Endodermal cell (in vitro differentiated cells): ENCODE results near the gene PRRT4. TPM values are rescaled to one million over a fixed set of nuclear protein-coding genes. Genes with fewer than 3 reads are reported as not detected.

Experiments
- DNase-seq: peaks from one replicate; pipeline ENCODE4 v3.0.0-alpha.2; 2017
- H3K27ac ChIP-seq: 2 replicates; pipeline ENCODE4 v1.5.1; 2013; ENCODE audit warnings: mild to moderate bottlenecking, low read depth, low read length, moderate library complexity
- H3K27me3 ChIP-seq: 2 replicates; pipeline ENCODE4 v1.6.1; 2013; ENCODE audit warnings: mild to moderate bottlenecking, low read length, moderate library complexity; ENCODE audit not compliant: insufficient read depth, control insufficient read depth, poor library complexity, severe bottlenecking
- H3K36me3 ChIP-seq: 2 replicates; pipeline ENCODE4 v1.7.0; 2013; ENCODE audit warnings: mild to moderate bottlenecking, low read length, moderate library complexity; ENCODE audit not compliant: control insufficient read depth, insufficient read depth
- H3K4me1 ChIP-seq: one replicate; pipeline ENCODE4 v1.7.0; 2013; ENCODE audit warnings: low read length; ENCODE audit not compliant: control insufficient read depth, insufficient read depth
- H3K4me3 ChIP-seq: 2 replicates; pipeline ENCODE4 v1.5.1; 2013; ENCODE audit warnings: mild to moderate bottlenecking, low read length, moderate library complexity
- H3K9ac ChIP-seq: 2 replicates; pipeline ENCODE4 v1.6.1; 2013; ENCODE audit warnings: mild to moderate bottlenecking, low read length, moderate library complexity; ENCODE audit not compliant: poor library complexity, severe bottlenecking; ENCODE audit errors: extremely low read depth
- H3K9me3 ChIP-seq: 2 replicates; pipeline ENCODE4 v1.6.1; 2013; ENCODE audit warnings: mild to moderate bottlenecking, low read length, moderate library complexity; ENCODE audit not compliant: control insufficient read depth
- H3K27ac Mint-ChIP-seq: 2 replicates; pipeline ENCODE4 v1.8.0; 2020; ENCODE audit warnings: mixed read lengths
- H3K27me3 Mint-ChIP-seq: 2 replicates; pipeline ENCODE4 v1.8.0; 2021; ENCODE audit warnings: mild to moderate bottlenecking, mixed read lengths; ENCODE audit not compliant: insufficient read depth
- H3K36me3 Mint-ChIP-seq: 2 replicates; pipeline ENCODE4 v1.8.0; 2020; ENCODE audit warnings: low read depth, mixed read lengths
- H3K4me1 Mint-ChIP-seq: 2 replicates; pipeline ENCODE4 v1.8.0; 2020; ENCODE audit warnings: mixed read lengths
- H3K4me3 Mint-ChIP-seq: 2 replicates; pipeline ENCODE4 v1.8.0; 2020; ENCODE audit warnings: mild to moderate bottlenecking, moderate library complexity, mixed read lengths
- H3K9me3 Mint-ChIP-seq: 2 replicates; pipeline ENCODE4 v1.8.0; 2020; ENCODE audit warnings: mild to moderate bottlenecking, mixed read lengths
- CTCF ChIP-seq: fragments of 200-600 bp; sonication (generic); conservative IDR thresholded peaks from 2 replicates; pipeline ENCODE4 v1.5.0; 2021; ENCODE audit warnings: antibody characterized with exemption, mild to moderate bottlenecking
- WGBS, 2 experiments: methylation state at CpG; one replicate each; pipeline versions ENCODE4 v1.1.5 to v1.1.7; 2013; ENCODE audit warnings: missing lambda C conversion rate in 2 of 2, mixed read lengths in 1 of 2; ENCODE audit not compliant: insufficient coverage in 1 of 2, insufficient read length in 1 of 2; 5-methylcytosine and 5-hydroxymethylcytosine counted together
- total RNA-seq, 2 donors: library from RNA; stranded (reverse); fragmentation: NEBNext Ultra II Directional in 1 of 2; extraction: Animal tissue kit (Norgen Biotek cat#: 25700) in 1 of 2; gene quantifications; 2 replicates in 1 of 2; 3 replicates in 1 of 2; pipeline ENCODE4 v1.2.1, GENCODE V29; 2021

Gene PRRT4
- total RNA-seq, 2 donors from 2014 or later: 0.18 TPM; not detected in 1

GRCh38 chr7:128378637-128379036 lies 17.1 kb upstream of the PRRT4 start:
- Mint-ChIP-seq H3K36me3 (no peaks in the 10 kb centered on the region), H3K27me3 (peaks cover 42% of the 10 kb centered on the region), H3K4me1 (peaks cover 3% of the 10 kb centered on the region), H3K4me3 (no peak overlapping the region), H3K27ac (no peak overlapping the region), H3K9me3 (no peaks in the 10 kb centered on the region)
- H3K27ac ChIP-seq: no peak overlapping the region
- H3K4me3 ChIP-seq: no peak overlapping the region
- DNase-seq: no peak
- TF ChIP-seq CTCF: no peak
- H3K27me3 ChIP-seq: peaks cover 6% of the 10 kb centered on the region
- H3K9ac ChIP-seq: no peak overlapping the region
- H3K4me1 ChIP-seq: no peaks in the 10 kb centered on the region
- H3K36me3 ChIP-seq: no peaks in the 10 kb centered on the region
- WGBS, 2 experiments: 50 to 65% methylated on average over 1 to 2 of the region's 2 CpGs
- H3K9me3 ChIP-seq: no peaks in the 10 kb centered on the region

GRCh38 chr7:128376077-128376476 lies 14.6 kb upstream of the PRRT4 start:
- H3K4me1 Mint-ChIP-seq: peaks cover 3% of the 10 kb centered on the region
- TF ChIP-seq CTCF: no peak
- Histone ChIP-seq H3K9me3 (no peaks in the 10 kb centered on the region), H3K9ac (no peak overlapping the region), H3K36me3 (no peaks in the 10 kb centered on the region), H3K27ac (no peak overlapping the region), H3K4me3 (no peak overlapping the region), H3K4me1 (no peaks in the 10 kb centered on the region), H3K27me3 (peaks cover 6% of the 10 kb centered on the region)
- no peak overlapping the region for H3K4me3 Mint-ChIP-seq
- no peak overlapping the region for H3K27ac Mint-ChIP-seq
- H3K36me3 Mint-ChIP-seq: no peaks in the 10 kb centered on the region
- no peak for DNase-seq
- no peaks in the 10 kb centered on the region for H3K9me3 Mint-ChIP-seq
- peaks cover 43% of the 10 kb centered on the region for H3K27me3 Mint-ChIP-seq
- 86 to 98% methylated on average over 3 of the region's 3 CpGs for WGBS, 2 experiments

- Mint-ChIP-seq H3K9me3 (no peaks in the 10 kb centered on the region), H3K27ac (no peak overlapping the region), H3K36me3 (no peaks in the 10 kb centered on the region), H3K27me3 (peaks cover 42% of the 10 kb centered on the region), H3K4me1 (peaks cover 1% of the 10 kb centered on the region), H3K4me3 (no peak overlapping the region)
- Histone ChIP-seq H3K4me3 (no peak overlapping the region), H3K27me3 (peaks cover 6% of the 10 kb centered on the region), H3K9me3 (no peaks in the 10 kb centered on the region), H3K27ac (no peak overlapping the region), H3K9ac (no peak overlapping the region), H3K4me1 (no peaks in the 10 kb centered on the region), H3K36me3 (no peaks in the 10 kb centered on the region)
- TF ChIP-seq CTCF: no peak
- WGBS, 2 experiments: 51 to 90% methylated on average over 1 of the region's 1 CpG
- DNase-seq: no peak
These were observed 12.6 kb upstream of the PRRT4 start for GRCh38 chr7:128374041-128374440.
